LNCaP clone FGC (cell line): Measurements from ENCODE around the gene TUNAR.

Experiments
- DNase-seq: peaks from one replicate; pipeline ENCODE4 v3.0.0-alpha.2; 2011; ENCODE audit warnings: low read depth
- H3K4me3 ChIP-seq: 2 replicates; pipeline ENCODE4 v1.5.1; 2011; ENCODE audit warnings: mild to moderate bottlenecking, low read depth, low read length, control low read depth
- CTCF ChIP-seq: IDR thresholded peaks from 2 replicates; pipeline ENCODE4 v1.5.1; 2012; ENCODE audit warnings: mild to moderate bottlenecking; ENCODE audit not compliant: control insufficient read depth, insufficient read depth; ENCODE audit errors: extremely low read depth

TUNAR gene

GRCh38 chr14:95876761-95877538 lies at the start of gene TUNAR:
Gene TUNAR, plus strand, starts transcription at chr14:95876832.
- DNase-seq, result no peak
- no peak for TF ChIP-seq CTCF
- H3K4me3 ChIP-seq, result no peak within 1 kb of the TSS

- H3K4me3 ChIP-seq, result no peak overlapping the region
- TF ChIP-seq CTCF, result no peak
- DNase-seq, result no peak
These were observed 47.9 kb upstream of the TUNAR start for GRCh38 chr14:95828649-95829265.

GRCh38 chr14:95829321-95829720 lies 47.3 kb upstream of the TUNAR start:
- TF ChIP-seq CTCF, result no peak
- no peak for DNase-seq

GRCh38 chr14:95830386-95830785 lies 46.2 kb upstream of the TUNAR start:
- H3K4me3 ChIP-seq, result no peak overlapping the region
- no peak for DNase-seq
- no peak for TF ChIP-seq CTCF

More at GRCh38 chr14:95829321-95829720, 47.3 kb upstream of the TUNAR start:
- H3K4me3 ChIP-seq, result no peak overlapping the region

GRCh38 chr14:95831041-95831440 lies 45.6 kb upstream of the TUNAR start:
- DNase-seq, result no peak
- H3K4me3 ChIP-seq, result no peak overlapping the region
- no peak for TF ChIP-seq CTCF

- no peak for DNase-seq
- no peak overlapping the region for H3K4me3 ChIP-seq
- TF ChIP-seq CTCF, result no peak
These were observed 45.2 kb upstream of the TUNAR start for GRCh38 chr14:95831468-95831867.

- no peak for TF ChIP-seq CTCF
- no peak overlapping the region for H3K4me3 ChIP-seq
- DNase-seq, result no peak
These were observed 44.6 kb upstream of the TUNAR start for GRCh38 chr14:95832012-95832411.
